Spinal cord (tissue), 10 donors: ENCODE measurements around the gene ITM2C. TPM values are rescaled to one million over a fixed set of nuclear protein-coding genes. Genes with fewer than 3 reads are reported as not detected.

ENCODE experiments used
- DNase-seq, 6 donors: peaks; one replicate each; pipeline versions ENCODE4 v3.0.0 to v3.0.0-alpha.2; 2013 to 2015; ENCODE audit warnings: low spot score in 6 of 6, low read depth in 4 of 6
- H3K27ac ChIP-seq: one replicate; pipeline ENCODE4 v1.5.1; 2013; ENCODE audit warnings: low read depth, low read length, control low read depth
- H3K27me3 ChIP-seq: one replicate; pipeline ENCODE4 v1.6.1; 2013; ENCODE audit warnings: low read length; ENCODE audit not compliant: control insufficient read depth, insufficient read depth
- H3K36me3 ChIP-seq: one replicate; pipeline ENCODE4 v1.6.1; 2013; ENCODE audit warnings: low read length; ENCODE audit not compliant: control insufficient read depth, insufficient read depth
- H3K4me1 ChIP-seq: one replicate; pipeline ENCODE4 v1.6.1; 2013; ENCODE audit warnings: low read length; ENCODE audit not compliant: control insufficient read depth, insufficient read depth
- H3K4me3 ChIP-seq: one replicate; pipeline ENCODE4 v1.5.1; 2013; ENCODE audit warnings: low read depth, low read length, control low read depth
- H3K9me3 ChIP-seq: one replicate; pipeline ENCODE4 v1.6.1; 2013; ENCODE audit warnings: low read length; ENCODE audit not compliant: control insufficient read depth, insufficient read depth
- WGBS: methylation state at CpG from one replicate; pipeline ENCODE4 v1.1.5; 2013; ENCODE audit warnings: missing lambda C conversion rate; ENCODE audit not compliant: insufficient coverage; 5-methylcytosine and 5-hydroxymethylcytosine counted together
- long read RNA-seq, 4 donors: transcript quantifications; one replicate each; lab custom pipeline, GENCODE V29; 2026
- polyA plus RNA-seq, 2 donors: library from polyadenylated mRNA; unstranded; fragments of 120-200 nt; gene quantifications; one replicate each; pipeline ENCODE4 v1.2.1, GENCODE V29; 2013; ENCODE audit not compliant: insufficient read length in 2 of 2
- total RNA-seq, 2 donors: library from RNA; depleted of rRNA in 1 of 2; stranded (reverse); fragments of 120-200 nt in 1 of 2; fragments of >200 nt in 1 of 2; gene quantifications; one replicate each; pipeline versions ENCODE4 v1.2.3 to v1.2.4, GENCODE V29; 2013 to 2014
- donor health status: healthy.

ITM2C gene, protein sequence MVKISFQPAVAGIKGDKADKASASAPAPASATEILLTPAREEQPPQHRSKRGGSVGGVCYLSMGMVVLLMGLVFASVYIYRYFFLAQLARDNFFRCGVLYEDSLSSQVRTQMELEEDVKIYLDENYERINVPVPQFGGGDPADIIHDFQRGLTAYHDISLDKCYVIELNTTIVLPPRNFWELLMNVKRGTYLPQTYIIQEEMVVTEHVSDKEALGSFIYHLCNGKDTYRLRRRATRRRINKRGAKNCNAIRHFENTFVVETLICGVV
- 100 to 1,000 TPM; 270 to 544 TPM for total RNA-seq
- polyA plus RNA-seq: 100 to 1,000 TPM; 506 to 657 TPM
- long read RNA-seq, donor 1, transcript ITM2C-202 (6 exons, 2,078 nt): major isoform, 215 of 366 reads
- long read RNA-seq, donor 1, transcript ITM2C-210 (1 exons, 501 nt): minor isoform, 103 of 366 reads
- long read RNA-seq, donor 1, transcript ITM2C-203 (5 exons, 1,889 nt): minor isoform, 6 of 366 reads
- long read RNA-seq, donor 1, partial matches to known transcripts: 36 of 366 reads
- long read RNA-seq, donor 1, other reads (novel, unspliced or antisense): 5 of 366 reads
- long read RNA-seq, donor 2, transcript ITM2C-210 (1 exons, 501 nt): minor isoform, 27 of 150 reads
- long read RNA-seq, donor 2, transcript ITM2C-202 (6 exons, 2,078 nt): major isoform, 95 of 150 reads
- long read RNA-seq, donor 2, partial matches to known transcripts: 17 of 150 reads
- long read RNA-seq, donor 2, other reads (novel, unspliced or antisense): 11 of 150 reads
- long read RNA-seq, donor 3, transcript ITM2C-202 (6 exons, 2,078 nt): major isoform, 84 of 148 reads
- long read RNA-seq, donor 3, transcript ITM2C-203 (5 exons, 1,889 nt): minor isoform, 6 of 148 reads
- long read RNA-seq, donor 3, transcript ITM2C-210 (1 exons, 501 nt): minor isoform, 34 of 148 reads
- long read RNA-seq, donor 3, partial matches to known transcripts: 13 of 148 reads
- long read RNA-seq, donor 3, other reads (novel, unspliced or antisense): 8 of 148 reads
- long read RNA-seq, donor 4, transcript ITM2C-202 (6 exons, 2,078 nt): major isoform, 165 of 297 reads
- long read RNA-seq, donor 4, transcript ITM2C-210 (1 exons, 501 nt): minor isoform, 97 of 297 reads
- long read RNA-seq, donor 4, partial matches to known transcripts: 28 of 297 reads
- long read RNA-seq, donor 4, other reads (novel, unspliced or antisense): 6 of 297 reads

- peaks cover 58% of the 10 kb centered on the region for H3K4me1 ChIP-seq
- WGBS: under 1% methylated on average over 69 of the region's 76 CpGs
These were observed at the start of gene ITM2C for GRCh38 chr2:230864605-230865306. Gene ITM2C (plus strand): TSS chr2:230864942. CDS start chr2:230865026, 84 bp downstream.

DNA sequence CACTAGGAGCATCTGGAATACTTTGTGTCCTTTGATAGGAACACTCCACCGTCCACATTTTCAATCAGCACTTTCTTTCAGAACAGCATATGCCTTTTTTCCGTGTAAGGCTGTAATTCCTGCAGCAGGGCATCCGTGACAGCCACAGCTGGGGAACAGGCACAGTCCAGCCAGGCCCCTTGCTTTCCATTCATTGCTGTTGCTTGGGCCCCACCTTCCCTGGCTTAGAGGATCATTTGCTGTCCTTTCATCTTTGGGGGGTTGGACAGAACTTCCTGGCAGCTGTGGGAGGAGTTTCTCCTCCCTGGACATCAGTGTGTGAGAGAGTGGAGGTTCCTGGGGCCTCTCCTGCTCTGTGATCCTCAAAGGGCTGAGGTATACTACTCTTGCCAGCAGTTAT, 49.7 kb upstream of the ITM2C start:
- Histone ChIP-seq H3K9me3 (no peaks in the 10 kb centered on the region), H3K4me3 (no peak overlapping the region), H3K4me1 (no peaks in the 10 kb centered on the region), H3K36me3 (peaks cover 22% of the 10 kb centered on the region), H3K27ac (no peak overlapping the region), H3K27me3 (no peaks in the 10 kb centered on the region)
- no peak for DNase-seq
- WGBS: 69% methylated on average over 3 of the region's 3 CpGs

More at GRCh38 chr2:230864605-230865306, at the start of gene ITM2C:
- Histone ChIP-seq H3K27ac (peak within 1 kb of the TSS; percentile 92), H3K27me3 (no peaks in the 10 kb centered on the region), H3K36me3 (peaks cover 11% of the 10 kb centered on the region), H3K4me3 (peak within 1 kb of the TSS; percentile 79), H3K9me3 (no peaks in the 10 kb centered on the region)
- peak in 3 of 6 donors; percentile 50 to 92 (median 91) for DNase-seq

GRCh38 chr2:230816735-230817134, 48.0 kb upstream of the ITM2C start:
- Histone ChIP-seq H3K27ac (no peak overlapping the region), H3K9me3 (no peaks in the 10 kb centered on the region), H3K36me3 (peaks cover 22% of the 10 kb centered on the region), H3K4me3 (no peak overlapping the region), H3K27me3 (no peaks in the 10 kb centered on the region), H3K4me1 (no peaks in the 10 kb centered on the region)
- WGBS: 85% methylated on average over 5 of the region's 7 CpGs
- no peak for DNase-seq

DNA sequence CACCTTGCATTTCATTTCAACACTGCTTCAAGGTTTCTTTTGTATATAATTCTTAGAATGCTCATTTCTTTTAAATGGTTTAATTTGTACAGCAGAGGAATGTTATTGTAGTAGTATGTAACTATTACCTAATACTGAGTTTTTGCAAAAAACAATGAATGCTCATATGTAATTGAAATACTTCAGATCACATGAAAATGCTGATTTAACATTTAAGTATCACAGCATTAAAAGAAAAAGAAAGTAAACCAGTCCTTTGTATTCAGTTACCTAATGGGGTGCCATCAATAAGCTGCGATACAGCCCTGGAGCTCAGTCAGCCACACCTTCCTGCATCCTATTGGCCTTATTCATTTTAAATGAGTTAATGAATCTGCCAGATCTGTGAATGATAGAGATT, 45.3 kb upstream of the ITM2C start:
- H3K9me3 ChIP-seq: no peaks in the 10 kb centered on the region
- H3K27ac ChIP-seq: no peak overlapping the region
- no CpG with 5 or more reads among the region's 1 CpG for WGBS
- peaks cover 22% of the 10 kb centered on the region for H3K36me3 ChIP-seq
- peaks cover 6% of the 10 kb centered on the region for H3K4me1 ChIP-seq
- no peak overlapping the region for H3K4me3 ChIP-seq
- H3K27me3 ChIP-seq: no peaks in the 10 kb centered on the region
- DNase-seq: no peak

DNA sequence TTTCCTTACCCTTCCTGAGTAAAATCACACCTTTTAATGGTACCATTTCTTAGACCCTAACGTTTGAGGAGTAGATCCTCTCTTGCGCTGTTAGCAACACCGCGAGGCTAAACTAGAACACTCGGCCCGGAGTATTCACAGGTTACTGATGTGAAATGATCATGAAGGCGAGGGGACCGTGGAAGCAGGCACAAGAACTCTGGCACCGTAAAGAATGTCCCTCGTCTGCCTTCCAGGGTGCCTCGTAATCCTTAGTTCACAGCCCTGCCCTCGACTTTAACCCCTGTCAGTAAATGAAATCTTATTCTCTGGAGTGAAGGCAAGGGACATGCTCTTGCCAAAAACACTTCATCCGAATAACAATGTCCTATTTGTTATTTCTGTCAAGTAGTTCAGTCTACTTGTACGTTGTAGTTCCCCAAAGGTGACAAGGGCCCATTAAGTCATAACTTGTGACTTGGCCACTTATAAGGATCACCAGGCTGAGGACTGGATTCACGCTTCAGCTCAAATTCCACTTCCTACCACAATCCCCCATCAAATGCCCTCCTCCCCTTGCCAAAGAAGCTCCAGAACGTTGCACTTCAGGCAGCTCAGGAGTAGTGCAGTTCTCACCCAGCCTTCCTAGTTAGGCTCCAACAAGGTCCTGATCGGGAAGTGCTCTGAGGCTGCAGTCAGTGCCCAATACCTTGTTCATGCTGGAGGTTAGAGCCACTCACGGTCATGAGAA, 43.3 kb upstream of the ITM2C start:
- WGBS: 64% methylated on average over 15 of the region's 18 CpGs
- H3K4me1 ChIP-seq: peaks cover 9% of the 10 kb centered on the region

DNA sequence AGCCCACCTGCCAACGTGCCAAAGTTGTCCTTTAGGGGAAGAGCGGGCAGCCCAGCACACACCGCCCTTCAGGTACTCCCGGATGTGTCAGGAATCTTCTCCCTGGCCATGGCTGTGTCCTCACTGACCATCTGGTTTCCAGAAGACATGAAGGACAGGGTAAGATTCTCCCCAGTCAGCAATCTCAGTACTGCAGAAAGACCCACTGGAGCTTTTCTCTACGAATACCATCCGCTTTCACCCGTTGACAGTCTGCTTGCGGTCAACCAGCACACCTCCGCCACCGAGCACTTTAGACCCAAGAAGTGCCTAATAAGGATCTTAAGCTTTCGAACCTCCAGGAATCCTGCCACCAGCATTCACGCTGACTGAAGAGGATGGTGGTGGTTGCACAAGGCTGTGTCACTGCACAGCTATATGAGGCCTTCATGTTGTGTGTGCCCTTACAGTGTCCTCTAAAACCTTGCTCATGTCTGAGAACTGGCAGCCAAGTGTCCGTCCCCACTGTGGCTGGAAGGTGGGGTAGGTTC, 42.7 kb upstream of the ITM2C start:
- Histone ChIP-seq H3K27me3 (peaks cover under 1% of the 10 kb centered on the region), H3K9me3 (no peaks in the 10 kb centered on the region), H3K36me3 (peaks cover 14% of the 10 kb centered on the region), H3K4me1 (peaks cover 9% of the 10 kb centered on the region), H3K4me3 (no peak overlapping the region), H3K27ac (no peak overlapping the region)
- WGBS: 94% methylated on average over 13 of the region's 13 CpGs
- no peak for DNase-seq

More for the DNA sequence above, 43.3 kb upstream of the ITM2C start:
- Histone ChIP-seq H3K36me3 (peaks cover 19% of the 10 kb centered on the region), H3K4me3 (no peak overlapping the region), H3K9me3 (no peaks in the 10 kb centered on the region), H3K27ac (no peak overlapping the region), H3K27me3 (no peaks in the 10 kb centered on the region)
- DNase-seq: no peak

DNA sequence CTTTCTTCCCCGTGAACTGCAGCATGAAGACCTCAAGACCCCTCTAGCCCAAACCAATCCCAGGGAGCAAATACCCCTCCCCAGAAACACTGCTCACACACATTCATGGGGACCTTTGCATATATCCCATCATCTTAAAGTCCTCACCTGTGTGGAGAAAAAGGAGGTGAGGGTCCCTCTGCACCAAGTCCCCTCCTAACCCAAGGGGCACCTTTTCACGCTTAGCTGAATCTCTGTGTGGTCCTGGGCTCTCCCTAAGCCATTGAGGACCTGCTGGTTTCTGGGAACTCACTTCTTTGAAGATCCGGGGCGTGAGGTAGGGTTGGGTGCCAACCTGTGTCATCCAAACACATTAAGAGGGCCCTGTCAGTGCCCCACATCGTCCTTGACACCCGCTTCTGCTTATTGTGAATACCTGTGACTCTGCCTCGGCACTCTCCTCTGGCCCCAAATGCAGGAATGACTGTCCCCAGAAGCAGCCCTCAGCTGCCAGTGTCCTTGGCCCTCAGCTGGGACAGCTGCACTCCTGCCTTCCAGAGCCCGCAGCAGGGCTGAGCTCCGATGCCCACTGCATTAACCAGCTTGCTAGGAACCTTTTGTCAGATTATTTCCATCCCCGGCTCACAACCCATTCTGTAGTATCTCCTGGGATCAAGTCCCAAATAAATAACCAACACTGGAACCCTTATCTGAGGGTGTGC, 41.3 kb upstream of the ITM2C start:
- Histone ChIP-seq H3K27me3 (peaks cover 10% of the 10 kb centered on the region), H3K36me3 (peaks cover 12% of the 10 kb centered on the region)
- 88% methylated on average over 9 of the region's 10 CpGs for WGBS

GRCh38 chr2:230824406-230824978, 40.2 kb upstream of the ITM2C start:
- peaks cover 20% of the 10 kb centered on the region for H3K4me1 ChIP-seq
- H3K27ac ChIP-seq: no peak overlapping the region
- H3K4me3 ChIP-seq: no peak overlapping the region
- H3K36me3 ChIP-seq: peaks cover 9% of the 10 kb centered on the region
- WGBS: 9% methylated on average over 7 of the region's 14 CpGs
- no peaks in the 10 kb centered on the region for H3K9me3 ChIP-seq
- DNase-seq: peak; percentile 73 to 98 (median 88)
- peaks cover 16% of the 10 kb centered on the region for H3K27me3 ChIP-seq

More for the DNA sequence above, 41.3 kb upstream of the ITM2C start:
- Histone ChIP-seq H3K4me1 (peaks cover 15% of the 10 kb centered on the region), H3K9me3 (no peaks in the 10 kb centered on the region), H3K4me3 (no peak overlapping the region), H3K27ac (no peak overlapping the region)
- no peak for DNase-seq
